ENCODE measurements around the gene CHKB.
A peak's percentile ranks its signal among the peaks of the same experiment; 100 is the strongest.

CHKB gene

GRCh38 chr22:50587407-50587806 is 4.8 kb upstream of the CHKB start:
- Histone ChIP-seq H3K4me3 (ENCODE audit: extremely low read depth, insufficient read depth, low read length, poor library complexity, severe bottlenecking) (no peak overlapping the region), H3K9me3 (ENCODE audit: control insufficient read depth, low read length) (no peaks in the 10 kb centered on the region), H3K36me3 (ENCODE audit: control insufficient read depth, insufficient read depth, low read length) (no peaks in the 10 kb centered on the region), H3K27ac (ENCODE audit: low read depth, low read length, severe bottlenecking) (no peak overlapping the region), H3K4me1 (ENCODE audit: control insufficient read depth, insufficient read depth, low read length, poor library complexity, severe bottlenecking) (no peaks in the 10 kb centered on the region)
- 85 to 93% methylated on average over 4 to 5 of the region's 5 CpGs for WGBS, 2 experiments (ENCODE audit: insufficient coverage in 2 of 2)

GRCh38 chr22:50586416-50586815 is 3.8 kb upstream of the CHKB start:
- WGBS, 2 experiments (ENCODE audit: insufficient coverage in 2 of 2), result 81 to 88% methylated on average over 4 to 5 of the region's 5 CpGs
- no peak overlapping the region for H3K27ac ChIP-seq (ENCODE audit: low read depth, low read length, severe bottlenecking)
- peaks cover 4% of the 10 kb centered on the region for H3K4me1 ChIP-seq (ENCODE audit: control insufficient read depth, insufficient read depth, low read length, poor library complexity, severe bottlenecking)
- H3K36me3 ChIP-seq (ENCODE audit: control insufficient read depth, insufficient read depth, low read length), result peaks cover 4% of the 10 kb centered on the region
- no peaks in the 10 kb centered on the region for H3K9me3 ChIP-seq (ENCODE audit: control insufficient read depth, low read length)
- H3K4me3 ChIP-seq (ENCODE audit: extremely low read depth, insufficient read depth, low read length, poor library complexity, severe bottlenecking), result no peak overlapping the region

- Histone ChIP-seq H3K27ac (ENCODE audit: low read depth, low read length, severe bottlenecking) (no peak overlapping the region), H3K4me1 (ENCODE audit: control insufficient read depth, insufficient read depth, low read length, poor library complexity, severe bottlenecking) (peaks cover 6% of the 10 kb centered on the region), H3K4me3 (ENCODE audit: extremely low read depth, insufficient read depth, low read length, poor library complexity, severe bottlenecking) (no peak overlapping the region), H3K36me3 (ENCODE audit: control insufficient read depth, insufficient read depth, low read length) (peaks cover 10% of the 10 kb centered on the region), H3K9me3 (ENCODE audit: control insufficient read depth, low read length) (no peaks in the 10 kb centered on the region)
- 96 to 98% methylated on average over 7 to 8 of the region's 8 CpGs for WGBS, 2 experiments (ENCODE audit: insufficient coverage in 2 of 2)
Observed at GRCh38 chr22:50585781-50586180, 3.1 kb upstream of the CHKB start.

- 90 to 94% methylated on average over 3 of the region's 3 CpGs for WGBS, 2 experiments (ENCODE audit: insufficient coverage in 2 of 2)
- Histone ChIP-seq H3K9me3 (ENCODE audit: control insufficient read depth, low read length) (no peaks in the 10 kb centered on the region), H3K4me3 (ENCODE audit: extremely low read depth, insufficient read depth, low read length, poor library complexity, severe bottlenecking) (no peak overlapping the region), H3K27ac (ENCODE audit: low read depth, low read length, severe bottlenecking) (no peak overlapping the region), H3K36me3 (ENCODE audit: control insufficient read depth, insufficient read depth, low read length) (peaks cover 15% of the 10 kb centered on the region), H3K4me1 (ENCODE audit: control insufficient read depth, insufficient read depth, low read length, poor library complexity, severe bottlenecking) (peaks cover 6% of the 10 kb centered on the region)
Observed at GRCh38 chr22:50585238-50585637, 2.6 kb upstream of the CHKB start.

- Histone ChIP-seq H3K9me3 (ENCODE audit: control insufficient read depth, low read length) (no peaks in the 10 kb centered on the region), H3K36me3 (ENCODE audit: control insufficient read depth, insufficient read depth, low read length) (peaks cover 23% of the 10 kb centered on the region), H3K27ac (ENCODE audit: low read depth, low read length, severe bottlenecking) (no peak overlapping the region), H3K4me1 (ENCODE audit: control insufficient read depth, insufficient read depth, low read length, poor library complexity, severe bottlenecking) (peaks cover 6% of the 10 kb centered on the region), H3K4me3 (ENCODE audit: extremely low read depth, insufficient read depth, low read length, poor library complexity, severe bottlenecking) (peak overlapping the region; percentile 75)
- 89 to 94% methylated on average over 19 to 22 of the region's 23 CpGs for WGBS, 2 experiments (ENCODE audit: insufficient coverage in 2 of 2)
Observed at GRCh38 chr22:50584106-50585096, 1.8 kb upstream of the CHKB start.

- 4 to 5% methylated on average over 31 to 32 of the region's 37 CpGs for WGBS, 2 experiments (ENCODE audit: insufficient coverage in 2 of 2)
- Histone ChIP-seq H3K9me3 (ENCODE audit: control insufficient read depth, low read length) (no peaks in the 10 kb centered on the region), H3K27ac (ENCODE audit: low read depth, low read length, severe bottlenecking) (no peak overlapping the region), H3K4me3 (ENCODE audit: extremely low read depth, insufficient read depth, low read length, poor library complexity, severe bottlenecking) (peak overlapping the region; percentile 75), H3K36me3 (ENCODE audit: control insufficient read depth, insufficient read depth, low read length) (peaks cover 33% of the 10 kb centered on the region), H3K4me1 (ENCODE audit: control insufficient read depth, insufficient read depth, low read length, poor library complexity, severe bottlenecking) (peaks cover 6% of the 10 kb centered on the region)
Observed at GRCh38 chr22:50583294-50583861, 729 bp upstream of the CHKB start.

- peaks cover 35% of the 10 kb centered on the region for H3K36me3 ChIP-seq (ENCODE audit: control insufficient read depth, insufficient read depth, low read length)
- peak overlapping the region; percentile 75 for H3K4me3 ChIP-seq (ENCODE audit: extremely low read depth, insufficient read depth, low read length, poor library complexity, severe bottlenecking)
- H3K27ac ChIP-seq (ENCODE audit: low read depth, low read length, severe bottlenecking), result peak overlapping the region; percentile 92
- 9 to 14% methylated on average over 15 to 34 of the region's 39 CpGs for WGBS, 2 experiments (ENCODE audit: insufficient coverage in 2 of 2)
- H3K9me3 ChIP-seq (ENCODE audit: control insufficient read depth, low read length), result no peaks in the 10 kb centered on the region
- H3K4me1 ChIP-seq (ENCODE audit: control insufficient read depth, insufficient read depth, low read length, poor library complexity, severe bottlenecking), result peaks cover 6% of the 10 kb centered on the region
Observed at GRCh38 chr22:50581950-50582492, 628 bp downstream of the CHKB start.

- no peak overlapping the region for H3K27ac ChIP-seq (ENCODE audit: low read depth, low read length, severe bottlenecking)
- H3K9me3 ChIP-seq (ENCODE audit: control insufficient read depth, low read length), result no peaks in the 10 kb centered on the region
- peak overlapping the region; percentile 75 for H3K4me3 ChIP-seq (ENCODE audit: extremely low read depth, insufficient read depth, low read length, poor library complexity, severe bottlenecking)
- H3K36me3 ChIP-seq (ENCODE audit: control insufficient read depth, insufficient read depth, low read length), result peaks cover 40% of the 10 kb centered on the region
- 94 to 98% methylated on average over 22 of the region's 22 CpGs for WGBS, 2 experiments (ENCODE audit: insufficient coverage in 2 of 2)
- H3K4me1 ChIP-seq (ENCODE audit: control insufficient read depth, insufficient read depth, low read length, poor library complexity, severe bottlenecking), result peaks cover 6% of the 10 kb centered on the region
Observed at GRCh38 chr22:50581031-50581949, 1.4 kb downstream of the CHKB start.

GRCh38 chr22:50579752-50580151 is 2.9 kb downstream of the CHKB start:
- Histone ChIP-seq H3K4me3 (ENCODE audit: extremely low read depth, insufficient read depth, low read length, poor library complexity, severe bottlenecking) (no peak overlapping the region), H3K36me3 (ENCODE audit: control insufficient read depth, insufficient read depth, low read length) (peaks cover 47% of the 10 kb centered on the region), H3K9me3 (ENCODE audit: control insufficient read depth, low read length) (no peaks in the 10 kb centered on the region), H3K27ac (ENCODE audit: low read depth, low read length, severe bottlenecking) (no peak overlapping the region), H3K4me1 (ENCODE audit: control insufficient read depth, insufficient read depth, low read length, poor library complexity, severe bottlenecking) (peaks cover 6% of the 10 kb centered on the region)
- 93% methylated on average over 3 of the region's 4 CpGs; no CpG with 5 or more reads in 1 of the 2 experiments for WGBS, 2 experiments (ENCODE audit: insufficient coverage in 2 of 2)

- Histone ChIP-seq H3K27ac (ENCODE audit: low read depth, low read length, severe bottlenecking) (no peak overlapping the region), H3K4me3 (ENCODE audit: extremely low read depth, insufficient read depth, low read length, poor library complexity, severe bottlenecking) (no peak overlapping the region), H3K4me1 (ENCODE audit: control insufficient read depth, insufficient read depth, low read length, poor library complexity, severe bottlenecking) (peaks cover 6% of the 10 kb centered on the region), H3K36me3 (ENCODE audit: control insufficient read depth, insufficient read depth, low read length) (peaks cover 51% of the 10 kb centered on the region), H3K9me3 (ENCODE audit: control insufficient read depth, low read length) (no peaks in the 10 kb centered on the region)
- 94 to 96% methylated on average over 3 to 5 of the region's 8 CpGs for WGBS, 2 experiments (ENCODE audit: insufficient coverage in 2 of 2)
Observed at GRCh38 chr22:50578776-50579310, 3.8 kb downstream of the CHKB start.
